Lung (tissue), 12 donors: Measurements from ENCODE around the gene SP6. TPM values are rescaled to one million over a fixed set of nuclear protein-coding genes. Genes with fewer than 3 reads are reported as not detected.

Source experiments
- ATAC-seq: fragments of 200-7000 bp; cut with Tn5 transposase; one replicate; pipeline ENCODE4 v1.9.1; 2020; ENCODE audit warnings: moderate number of reproducible peaks; ENCODE audit not compliant: insufficient read depth, low FRiP score
- DNase-seq, 3 donors: peaks; one replicate each; pipeline ENCODE4 v3.0.0-alpha.2; 2013 to 2017
- H3K27ac ChIP-seq, 2 donors: one replicate each; pipeline ENCODE4 v1.5.1; 2013; ENCODE audit warnings: mild to moderate bottlenecking in 2 of 2, moderate library complexity in 2 of 2, control low read depth in 1 of 2, inconsistent platforms in 1 of 2, low read depth in 1 of 2, low read length in 1 of 2
- H3K27me3 ChIP-seq, 3 donors: one replicate each; pipeline ENCODE4 v1.5.1; 2013; ENCODE audit warnings: low read length in 2 of 3; ENCODE audit not compliant: control insufficient read depth in 3 of 3, insufficient read depth in 3 of 3
- H3K36me3 ChIP-seq, 4 donors: one replicate each; pipeline ENCODE4 v1.5.1; 2013; ENCODE audit warnings: low read length in 4 of 4, mild to moderate bottlenecking in 1 of 4, moderate library complexity in 1 of 4; ENCODE audit not compliant: control insufficient read depth in 4 of 4, insufficient read depth in 4 of 4
- H3K4me1 ChIP-seq, 5 donors: one replicate each; pipeline ENCODE4 v1.5.1; 2013; ENCODE audit warnings: low read length in 5 of 5, mild to moderate bottlenecking in 2 of 5, moderate library complexity in 1 of 5; ENCODE audit not compliant: control insufficient read depth in 5 of 5, insufficient read depth in 5 of 5
- H3K4me3 ChIP-seq: one replicate; pipeline ENCODE4 v1.5.1; 2013; ENCODE audit warnings: mild to moderate bottlenecking, control low read depth, moderate library complexity
- H3K9ac ChIP-seq, 2 donors: one replicate each; pipeline ENCODE4 v1.5.1; 2013; ENCODE audit warnings: low read length in 2 of 2, control low read depth in 1 of 2; ENCODE audit not compliant: insufficient read depth in 1 of 2
- H3K9me3 ChIP-seq, 4 donors: one replicate each; pipeline ENCODE4 v1.5.1; 2013; ENCODE audit warnings: low read length in 3 of 4, mild to moderate bottlenecking in 1 of 4, moderate library complexity in 1 of 4; ENCODE audit not compliant: control insufficient read depth in 4 of 4, insufficient read depth in 3 of 4
- WGBS, 2 donors: extraction: QIAGEN DNeasy Blood & Tissue Kit; methylation state at CpG; one replicate each; pipeline ENCODE4 v1.1.7; 2013; 5-methylcytosine and 5-hydroxymethylcytosine counted together
- polyA plus RNA-seq, 2 donors: library from polyadenylated mRNA; stranded (reverse); fragments of 200-250 nt; gene quantifications; one replicate each; pipeline ENCODE4 v1.2.1, GENCODE V29; 2013
- total RNA-seq, 2 donors: library from RNA; depleted of rRNA in 1 of 2; stranded (reverse); fragments of >200 nt in 1 of 2; gene quantifications; one replicate each; pipeline ENCODE4 v1.2.1, GENCODE V29; 2014 to 2021
- TF ChIP-seq, protein P1 (sequence below): IDR thresholded peaks from 2 replicates; pipeline ENCODE4 v1.5.1; 2012; ENCODE audit warnings: mild to moderate bottlenecking; ENCODE audit errors: control extremely low read depth, extremely low read depth
- donor health status: control.
- donor health status: control.
- donor health status: Bipolar disorder and iron deficiency.
- donor health status: healthy.
- donor health status: DM: yes; HTN: yes; CAD: no.

Gene SP6
- total and polyA plus RNA-seq, 4 donors: 2.3 to 4.5 (median 3.5) TPM

DNA sequence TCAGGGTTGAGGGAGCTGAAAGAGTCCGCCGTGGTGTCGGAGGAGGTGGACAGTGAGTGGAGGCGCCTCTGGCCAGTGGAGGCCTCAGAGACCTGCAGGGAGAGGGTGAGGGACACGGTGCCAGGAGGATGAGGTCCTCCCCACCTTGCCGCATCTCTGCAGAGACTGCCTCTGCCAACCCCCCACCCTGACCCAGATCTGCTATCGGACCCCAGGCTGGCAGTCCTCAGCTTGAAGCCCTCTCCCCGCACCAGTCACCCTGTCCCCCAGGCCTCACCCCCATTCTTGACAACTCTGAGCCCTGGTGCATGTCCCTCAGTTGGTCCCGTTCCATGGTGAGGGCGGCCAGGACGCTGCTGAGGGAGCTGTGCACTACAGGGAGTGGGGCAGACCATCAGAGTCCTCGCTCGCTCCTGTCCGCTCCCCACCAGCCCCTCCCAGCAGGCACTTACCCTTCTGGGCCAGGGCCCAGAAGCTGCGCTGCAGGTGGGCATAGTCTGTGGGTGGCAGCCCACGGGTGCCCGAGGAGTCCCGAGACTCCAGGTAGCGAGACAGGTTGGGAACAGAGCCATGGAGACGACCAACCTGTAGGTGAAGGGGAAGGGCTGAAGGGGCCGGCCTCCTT, 34.7 kb downstream of the SP6 start:
- DNase-seq (no peak), ATAC-seq (no peak)
- H3K9ac ChIP-seq: no peak overlapping the region
- H3K27me3 ChIP-seq: no peaks in the 10 kb centered on the region
- 96% methylated on average over 20 to 21 of the region's 21 CpGs for WGBS, 2 donors
- no peak overlapping the region for H3K27ac ChIP-seq
- no peaks in the 10 kb centered on the region for H3K9me3 ChIP-seq
- peaks cover 0 to 67% (median 14%) of the 10 kb centered on the region in 4 donors for H3K36me3 ChIP-seq
- TF ChIP-seq, protein P1, sequence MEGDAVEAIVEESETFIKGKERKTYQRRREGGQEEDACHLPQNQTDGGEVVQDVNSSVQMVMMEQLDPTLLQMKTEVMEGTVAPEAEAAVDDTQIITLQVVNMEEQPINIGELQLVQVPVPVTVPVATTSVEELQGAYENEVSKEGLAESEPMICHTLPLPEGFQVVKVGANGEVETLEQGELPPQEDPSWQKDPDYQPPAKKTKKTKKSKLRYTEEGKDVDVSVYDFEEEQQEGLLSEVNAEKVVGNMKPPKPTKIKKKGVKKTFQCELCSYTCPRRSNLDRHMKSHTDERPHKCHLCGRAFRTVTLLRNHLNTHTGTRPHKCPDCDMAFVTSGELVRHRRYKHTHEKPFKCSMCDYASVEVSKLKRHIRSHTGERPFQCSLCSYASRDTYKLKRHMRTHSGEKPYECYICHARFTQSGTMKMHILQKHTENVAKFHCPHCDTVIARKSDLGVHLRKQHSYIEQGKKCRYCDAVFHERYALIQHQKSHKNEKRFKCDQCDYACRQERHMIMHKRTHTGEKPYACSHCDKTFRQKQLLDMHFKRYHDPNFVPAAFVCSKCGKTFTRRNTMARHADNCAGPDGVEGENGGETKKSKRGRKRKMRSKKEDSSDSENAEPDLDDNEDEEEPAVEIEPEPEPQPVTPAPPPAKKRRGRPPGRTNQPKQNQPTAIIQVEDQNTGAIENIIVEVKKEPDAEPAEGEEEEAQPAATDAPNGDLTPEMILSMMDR: no peak
- no peak overlapping the region for H3K4me3 ChIP-seq
- peaks cover 0 to 14% (median 2%) of the 10 kb centered on the region in 5 donors for H3K4me1 ChIP-seq

DNA sequence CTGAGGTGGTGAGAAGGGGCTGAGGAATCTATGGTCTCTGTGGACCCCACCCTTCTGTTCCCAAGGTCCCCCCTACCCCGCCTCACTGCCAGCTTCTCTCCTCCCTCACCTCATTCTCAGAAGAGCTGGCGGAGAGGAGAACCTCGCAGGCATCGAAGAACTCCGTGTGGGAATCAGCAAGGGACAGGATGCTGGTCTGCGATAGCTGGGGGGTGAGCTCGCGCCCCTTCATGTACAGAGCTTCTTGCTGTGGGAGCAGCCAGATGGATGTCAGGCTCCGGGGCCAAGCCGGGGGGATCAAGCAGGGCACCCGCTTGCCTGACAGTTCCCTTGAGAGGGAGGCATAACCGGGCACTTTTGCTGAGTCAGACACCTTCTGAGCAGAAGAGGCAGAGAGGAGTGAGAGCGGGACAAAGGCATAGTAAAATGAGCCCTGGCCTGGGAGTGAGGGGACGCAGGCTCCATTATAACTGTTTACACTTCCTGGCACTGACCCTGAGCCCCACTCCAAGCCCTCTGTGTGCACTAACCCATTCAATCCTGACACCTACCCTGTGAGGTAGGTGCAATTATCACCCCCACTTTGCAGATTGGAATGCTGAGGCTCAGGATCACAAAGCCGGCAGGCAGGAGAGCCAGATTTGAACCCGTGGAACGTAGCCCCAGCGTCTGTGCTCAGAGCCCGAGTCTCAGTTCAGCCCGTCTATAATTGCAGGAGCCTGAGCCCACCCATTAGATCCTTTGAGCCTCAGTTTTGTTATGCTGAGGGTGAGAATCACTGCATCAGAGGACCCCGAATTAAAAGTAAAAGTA, 35.7 kb downstream of the SP6 start:
- WGBS, 2 donors: 92 to 96% methylated on average over 21 of the region's 21 CpGs
- H3K4me1 ChIP-seq: peaks cover 0 to 10% (median 4%) of the 10 kb centered on the region in 5 donors
- no peaks in the 10 kb centered on the region for H3K27me3 ChIP-seq
- ATAC-seq: no peak
- H3K9me3 ChIP-seq: no peaks in the 10 kb centered on the region
- TF ChIP-seq, protein P1: no peak
- no peak overlapping the region for H3K27ac ChIP-seq
- H3K36me3 ChIP-seq: peaks cover 3 to 68% (median 16%) of the 10 kb centered on the region in 4 donors
- DNase-seq: no peak
- no peak overlapping the region for H3K4me3 ChIP-seq
- H3K9ac ChIP-seq: no peak overlapping the region

DNA sequence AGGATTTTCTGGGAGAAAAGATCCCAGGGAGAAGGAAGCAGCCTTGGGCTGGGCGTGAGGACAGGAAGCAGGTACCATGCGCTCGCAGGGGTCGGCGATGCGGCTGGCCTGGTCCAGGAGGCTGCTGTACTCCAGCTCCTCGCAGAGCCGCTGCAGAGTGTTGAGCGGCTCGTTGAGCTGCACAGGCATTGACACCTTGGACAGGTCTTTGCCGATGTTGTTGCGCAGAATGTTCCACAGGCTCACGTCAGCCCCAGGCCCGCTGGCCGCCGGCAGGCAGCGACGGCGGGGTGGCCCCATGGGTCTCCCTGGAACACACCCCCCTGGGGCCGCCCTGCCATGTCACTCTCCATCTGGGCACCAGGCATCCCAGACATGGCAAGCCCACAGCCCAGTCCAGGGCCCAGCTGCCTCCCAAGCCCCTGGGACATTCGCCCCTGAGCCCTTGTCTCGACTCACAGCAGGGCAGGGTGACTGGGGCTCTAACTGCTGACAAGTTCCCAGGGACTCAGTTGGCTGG, 37.4 kb downstream of the SP6 start:
- Histone ChIP-seq H3K4me3 (no peak overlapping the region), H3K27me3 (no peaks in the 10 kb centered on the region), H3K36me3 (peaks cover 3 to 73% (median 17%) of the 10 kb centered on the region in 4 donors), H3K9me3 (no peaks in the 10 kb centered on the region), H3K9ac (no peak overlapping the region), H3K27ac (no peak overlapping the region), H3K4me1 (peaks cover 0 to 9% (median 3%) of the 10 kb centered on the region in 5 donors)
- WGBS, 2 donors: 96% methylated on average over 22 of the region's 22 CpGs
- ATAC-seq: no peak
- DNase-seq: no peak
- TF ChIP-seq, protein P1: no peak
